Ishikawa (cell line): ENCODE results near the gene HNRNPM.

Experiments
- CEBPB ChIP-seq: IDR thresholded peaks from 2 replicates; pipeline ENCODE4 v1.6.1; 2012
- CREB1 ChIP-seq: IDR thresholded peaks from 2 replicates; pipeline ENCODE4 v1.6.1; 2012; ENCODE audit warnings: low read depth
- EGR1 ChIP-seq: IDR thresholded peaks from 2 replicates; pipeline ENCODE4 v1.6.1; 2012
- EP300 ChIP-seq: IDR thresholded peaks from 2 replicates; pipeline ENCODE4 v1.6.1; 2012; ENCODE audit warnings: borderline replicate concordance
- FOXM1 ChIP-seq: IDR thresholded peaks from 2 replicates; pipeline ENCODE4 v1.6.1; 2012; ENCODE audit warnings: low read depth, borderline replicate concordance
- MAX ChIP-seq: IDR thresholded peaks from 2 replicates; pipeline ENCODE4 v1.6.1; 2012
- NFIC ChIP-seq: IDR thresholded peaks from 2 replicates; pipeline ENCODE4 v1.6.1; 2012
- RAD21 ChIP-seq: IDR thresholded peaks from 2 replicates; pipeline ENCODE4 v1.6.1; 2012; ENCODE audit warnings: low read depth
- TAF1 ChIP-seq: IDR thresholded peaks from 2 replicates; pipeline ENCODE4 v1.6.1; 2012; ENCODE audit warnings: low read depth, mild to moderate bottlenecking
- TCF12 ChIP-seq: IDR thresholded peaks from 2 replicates; pipeline ENCODE4 v1.6.1; 2012; ENCODE audit warnings: low read depth
- TEAD4 ChIP-seq: IDR thresholded peaks from 2 replicates; pipeline ENCODE4 v1.6.1; 2012
- USF1 ChIP-seq: IDR thresholded peaks from 2 replicates; pipeline ENCODE4 v1.6.1; 2012
- YY1 ChIP-seq: IDR thresholded peaks from 2 replicates; pipeline ENCODE4 v1.6.1; 2012; ENCODE audit warnings: low read depth
- ZBTB7A ChIP-seq: IDR thresholded peaks from 2 replicates; pipeline ENCODE4 v1.6.1; 2012; ENCODE audit warnings: low read depth
- TF ChIP-seq, protein P1 (sequence below): IDR thresholded peaks from 2 replicates; pipeline ENCODE4 v1.6.1; 2012; ENCODE audit warnings: low read depth, mild to moderate bottlenecking

Gene HNRNPM

GRCh38 chr19:8403820-8404109, 41.0 kb upstream of the HNRNPM start:
- TF ChIP-seq TAF1 (no peak), TCF12 (no peak), MAX (no peak), TEAD4 (no peak), ZBTB7A (no peak), NFIC (no peak), USF1 (no peak)
- TF ChIP-seq, protein P1, sequence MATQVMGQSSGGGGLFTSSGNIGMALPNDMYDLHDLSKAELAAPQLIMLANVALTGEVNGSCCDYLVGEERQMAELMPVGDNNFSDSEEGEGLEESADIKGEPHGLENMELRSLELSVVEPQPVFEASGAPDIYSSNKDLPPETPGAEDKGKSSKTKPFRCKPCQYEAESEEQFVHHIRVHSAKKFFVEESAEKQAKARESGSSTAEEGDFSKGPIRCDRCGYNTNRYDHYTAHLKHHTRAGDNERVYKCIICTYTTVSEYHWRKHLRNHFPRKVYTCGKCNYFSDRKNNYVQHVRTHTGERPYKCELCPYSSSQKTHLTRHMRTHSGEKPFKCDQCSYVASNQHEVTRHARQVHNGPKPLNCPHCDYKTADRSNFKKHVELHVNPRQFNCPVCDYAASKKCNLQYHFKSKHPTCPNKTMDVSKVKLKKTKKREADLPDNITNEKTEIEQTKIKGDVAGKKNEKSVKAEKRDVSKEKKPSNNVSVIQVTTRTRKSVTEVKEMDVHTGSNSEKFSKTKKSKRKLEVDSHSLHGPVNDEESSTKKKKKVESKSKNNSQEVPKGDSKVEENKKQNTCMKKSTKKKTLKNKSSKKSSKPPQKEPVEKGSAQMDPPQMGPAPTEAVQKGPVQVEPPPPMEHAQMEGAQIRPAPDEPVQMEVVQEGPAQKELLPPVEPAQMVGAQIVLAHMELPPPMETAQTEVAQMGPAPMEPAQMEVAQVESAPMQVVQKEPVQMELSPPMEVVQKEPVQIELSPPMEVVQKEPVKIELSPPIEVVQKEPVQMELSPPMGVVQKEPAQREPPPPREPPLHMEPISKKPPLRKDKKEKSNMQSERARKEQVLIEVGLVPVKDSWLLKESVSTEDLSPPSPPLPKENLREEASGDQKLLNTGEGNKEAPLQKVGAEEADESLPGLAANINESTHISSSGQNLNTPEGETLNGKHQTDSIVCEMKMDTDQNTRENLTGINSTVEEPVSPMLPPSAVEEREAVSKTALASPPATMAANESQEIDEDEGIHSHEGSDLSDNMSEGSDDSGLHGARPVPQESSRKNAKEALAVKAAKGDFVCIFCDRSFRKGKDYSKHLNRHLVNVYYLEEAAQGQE = no peak

- TF ChIP-seq CREB1 (no peak), CEBPB (no peak), YY1 (no peak), MAX (no peak)
These were observed 40.2 kb upstream of the HNRNPM start for GRCh38 chr19:8404391-8405151.

DNA sequence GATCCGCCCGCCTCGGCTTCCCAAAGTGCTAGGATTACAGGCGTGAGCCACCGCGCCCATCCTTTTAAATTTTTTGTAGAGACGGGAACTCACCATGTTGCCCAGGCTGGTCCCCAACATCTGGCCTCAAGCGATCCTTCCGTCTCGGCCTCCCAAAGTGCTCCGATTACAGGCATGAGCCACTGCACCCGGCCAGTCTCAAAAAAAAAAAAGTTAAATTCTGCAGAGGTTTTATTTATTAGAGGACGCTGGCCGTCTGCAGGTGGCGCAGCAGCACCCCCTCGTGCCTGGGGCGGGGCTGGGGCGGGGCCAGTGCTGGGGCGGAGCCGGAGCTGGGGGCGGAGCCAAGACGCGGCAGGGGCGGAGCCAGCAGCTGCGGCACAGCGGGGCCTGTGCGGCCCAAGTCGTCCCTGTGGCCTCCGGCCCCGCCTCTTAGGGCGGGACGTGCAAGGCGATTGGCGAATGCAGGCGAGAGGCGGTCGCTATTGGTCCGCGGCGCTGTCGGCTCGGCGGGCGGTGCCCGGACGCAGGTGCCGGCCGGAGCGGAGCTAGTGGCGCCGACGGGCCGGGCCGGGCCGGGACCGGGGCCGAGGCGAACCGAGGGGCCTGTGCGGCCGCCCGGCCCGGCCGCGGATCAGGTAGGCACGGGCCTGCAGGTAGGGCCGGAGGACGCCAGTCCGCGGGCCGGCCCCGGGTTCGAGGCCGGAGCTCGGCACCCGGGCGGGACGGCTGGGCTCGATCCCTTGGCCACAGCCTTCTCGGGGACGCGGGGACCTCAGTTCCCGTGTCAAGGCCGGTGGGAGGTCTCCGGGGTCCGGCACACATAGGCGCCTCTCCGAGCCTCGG, 31.8 kb upstream of the HNRNPM start, which contains the start of gene MARCHF2:
TSS of gene MARCHF2 (plus strand) at position 523 of the 846 bp plus-strand sequence. CDS start 8,536 bp downstream, outside the sequence.
- TF ChIP-seq CREB1 (no peak), RAD21 (peak; percentile 49; the same call in 1 of the 2 replicates), ZBTB7A (no peak)

GRCh38 chr19:8413629-8413995, 31.2 kb upstream of the HNRNPM start:
- TF ChIP-seq TAF1 = no peak
- no peak for TF ChIP-seq TCF12
- no peak for TF ChIP-seq FOXM1
- no peak for TF ChIP-seq YY1
- TF ChIP-seq EGR1 = no peak

DNA sequence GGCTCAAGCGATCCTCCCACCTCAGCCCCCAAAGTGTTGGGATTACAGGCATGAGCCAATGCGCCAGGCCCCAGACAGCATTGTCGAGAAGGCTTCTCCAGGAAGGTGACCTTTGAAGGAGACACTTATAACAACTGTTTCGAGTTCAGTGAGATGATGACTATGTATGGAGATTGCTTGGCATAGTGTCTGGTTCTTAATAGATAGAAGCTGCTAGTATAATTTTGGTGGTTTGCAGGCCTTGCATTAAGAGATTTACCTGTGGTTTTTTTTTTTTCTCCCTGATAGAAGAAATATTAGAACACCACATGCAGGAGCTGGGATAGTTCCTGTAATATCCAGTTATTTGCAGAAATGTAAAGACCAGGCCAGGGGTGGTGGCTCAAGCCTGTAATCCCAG, 28.0 kb upstream of the HNRNPM start:
- no peak for TF ChIP-seq CREB1
- TF ChIP-seq TAF1 = no peak
- TF ChIP-seq ZBTB7A = no peak
- no peak for TF ChIP-seq EGR1
- TF ChIP-seq USF1 = no peak
- TF ChIP-seq, protein P1 = no peak
- no peak for TF ChIP-seq MAX
- TF ChIP-seq YY1 = no peak
- TF ChIP-seq NFIC = no peak
- no peak for TF ChIP-seq EP300
- no peak for TF ChIP-seq CEBPB
- TF ChIP-seq TEAD4 = no peak
